AG10803 (cell line): Measurements from ENCODE around the gene CPT1A.

Experiments
- DNase-seq: peaks from one replicate; pipeline ENCODE4 v3.0.0; 2010; ENCODE audit warnings: low read depth
- H3K4me3 ChIP-seq: 2 replicates; pipeline ENCODE4 v1.5.1; 2011; ENCODE audit warnings: mild to moderate bottlenecking, low read length, control low read depth
- TF ChIP-seq, protein P1 (sequence below): conservative IDR thresholded peaks from 2 replicates; pipeline ENCODE4 v1.5.1; 2011; ENCODE audit warnings: mild to moderate bottlenecking, low read length, control low read depth, inconsistent platforms

The CPT1A gene

DNA sequence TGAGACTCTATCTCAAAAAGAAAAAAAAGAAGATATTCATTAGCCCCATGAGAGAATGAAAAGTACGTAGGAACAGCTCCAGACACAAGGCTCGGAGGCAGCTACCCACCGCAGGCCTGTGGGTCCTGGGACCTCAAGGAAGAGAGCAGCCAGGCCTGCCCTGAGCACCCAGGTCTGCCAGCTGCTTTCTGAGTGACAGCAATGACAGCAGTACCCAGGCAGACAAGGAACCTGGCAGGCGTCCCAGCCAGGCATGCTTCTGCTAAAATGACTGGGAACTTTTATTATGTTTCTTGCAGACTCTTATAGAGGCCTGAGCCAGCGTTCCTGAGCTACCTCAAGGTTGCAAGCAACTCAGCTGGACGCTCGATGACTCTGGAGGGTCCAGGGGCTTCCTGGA is 31.6 kb downstream of the CPT1A start:
- no peak for DNase-seq
- no peak overlapping the region for H3K4me3 ChIP-seq
- TF ChIP-seq, protein P1, sequence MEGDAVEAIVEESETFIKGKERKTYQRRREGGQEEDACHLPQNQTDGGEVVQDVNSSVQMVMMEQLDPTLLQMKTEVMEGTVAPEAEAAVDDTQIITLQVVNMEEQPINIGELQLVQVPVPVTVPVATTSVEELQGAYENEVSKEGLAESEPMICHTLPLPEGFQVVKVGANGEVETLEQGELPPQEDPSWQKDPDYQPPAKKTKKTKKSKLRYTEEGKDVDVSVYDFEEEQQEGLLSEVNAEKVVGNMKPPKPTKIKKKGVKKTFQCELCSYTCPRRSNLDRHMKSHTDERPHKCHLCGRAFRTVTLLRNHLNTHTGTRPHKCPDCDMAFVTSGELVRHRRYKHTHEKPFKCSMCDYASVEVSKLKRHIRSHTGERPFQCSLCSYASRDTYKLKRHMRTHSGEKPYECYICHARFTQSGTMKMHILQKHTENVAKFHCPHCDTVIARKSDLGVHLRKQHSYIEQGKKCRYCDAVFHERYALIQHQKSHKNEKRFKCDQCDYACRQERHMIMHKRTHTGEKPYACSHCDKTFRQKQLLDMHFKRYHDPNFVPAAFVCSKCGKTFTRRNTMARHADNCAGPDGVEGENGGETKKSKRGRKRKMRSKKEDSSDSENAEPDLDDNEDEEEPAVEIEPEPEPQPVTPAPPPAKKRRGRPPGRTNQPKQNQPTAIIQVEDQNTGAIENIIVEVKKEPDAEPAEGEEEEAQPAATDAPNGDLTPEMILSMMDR = no peak

DNA sequence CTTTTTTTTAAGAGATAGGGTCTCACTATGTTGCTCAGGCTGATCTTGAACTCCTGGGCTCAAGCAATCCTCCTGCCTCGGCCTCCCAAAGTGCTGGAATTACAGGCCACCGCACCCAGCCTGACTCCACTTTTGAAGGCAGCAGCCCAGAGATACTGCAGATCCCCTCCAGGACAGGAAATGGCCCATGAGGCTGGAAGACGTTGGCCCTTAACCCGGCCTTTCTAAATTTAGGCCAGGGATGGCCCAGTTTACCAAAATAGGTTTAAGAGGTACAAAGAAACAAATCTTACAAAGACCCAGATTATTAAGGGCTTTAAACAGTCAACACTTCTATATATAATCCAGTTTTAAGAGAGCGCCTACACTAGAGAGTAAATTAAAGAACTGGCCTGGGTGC is 32.2 kb downstream of the CPT1A start:
- DNase-seq = no peak
- H3K4me3 ChIP-seq = no peak overlapping the region
- TF ChIP-seq, protein P1 = no peak

DNA sequence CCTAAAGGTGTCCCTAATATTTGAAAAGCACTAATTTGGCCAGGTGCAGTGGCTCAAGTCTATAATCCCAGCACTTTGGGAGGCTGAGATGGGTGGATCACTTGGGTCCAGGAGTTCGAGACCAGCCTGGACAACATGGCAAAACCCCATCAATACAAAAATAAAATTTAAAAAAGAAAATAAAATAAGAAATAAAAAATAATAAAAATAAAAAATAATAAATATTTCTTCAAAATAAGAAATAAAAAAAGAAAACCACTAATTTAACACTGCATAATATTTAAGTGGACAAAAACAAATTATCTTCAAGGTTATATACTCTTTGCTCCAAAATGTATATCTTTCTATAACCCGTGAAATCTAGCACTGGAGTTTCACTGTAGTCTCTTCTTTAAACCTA is 32.9 kb downstream of the CPT1A start:
- TF ChIP-seq, protein P1 = no peak
- no peak overlapping the region for H3K4me3 ChIP-seq
- DNase-seq = no peak

DNA sequence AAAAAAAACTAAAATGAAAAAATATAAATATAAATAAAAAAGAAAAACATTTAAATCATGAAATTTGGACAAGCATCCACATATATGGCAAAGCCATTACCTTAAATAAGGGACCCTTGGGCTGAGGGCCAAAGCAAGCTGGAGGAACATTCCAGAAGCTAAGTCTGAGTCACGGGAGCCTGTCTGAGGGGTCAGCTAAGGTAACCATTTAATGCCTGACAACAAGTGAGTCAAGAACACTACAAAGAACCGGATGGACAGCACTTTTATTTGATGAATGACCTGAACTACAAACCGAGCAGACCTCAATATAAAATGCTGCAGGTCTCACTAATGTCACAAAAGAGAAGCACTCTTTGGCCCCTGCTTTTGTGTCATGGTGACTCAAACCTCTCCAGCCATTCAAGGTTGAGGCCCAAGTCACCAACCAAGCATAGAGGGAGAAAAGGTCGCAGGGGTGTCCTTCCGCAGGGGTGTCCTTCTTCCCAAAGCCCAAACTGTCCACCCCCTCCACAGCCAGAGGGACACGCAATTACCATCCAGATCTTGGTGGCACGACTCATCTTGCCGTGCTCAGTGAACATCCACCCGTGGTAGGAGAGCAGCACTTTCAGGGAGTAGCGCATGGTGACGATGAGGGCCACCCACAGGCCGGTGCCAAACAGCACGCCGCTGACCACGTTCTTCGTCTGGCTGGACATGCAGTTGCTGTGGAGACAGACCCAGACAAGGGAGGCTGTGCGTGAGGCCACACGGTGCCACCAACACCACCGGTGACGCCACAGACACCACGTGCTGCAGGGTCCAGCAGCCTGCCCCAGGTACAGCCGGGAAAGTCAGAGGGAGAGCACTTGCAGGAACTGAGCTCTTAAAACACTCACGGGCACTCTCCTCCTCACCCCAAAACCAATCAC is 34.5 kb downstream of the CPT1A start:
- H3K4me3 ChIP-seq = no peak overlapping the region
- TF ChIP-seq, protein P1 = no peak
- peak; percentile 69 for DNase-seq

DNA sequence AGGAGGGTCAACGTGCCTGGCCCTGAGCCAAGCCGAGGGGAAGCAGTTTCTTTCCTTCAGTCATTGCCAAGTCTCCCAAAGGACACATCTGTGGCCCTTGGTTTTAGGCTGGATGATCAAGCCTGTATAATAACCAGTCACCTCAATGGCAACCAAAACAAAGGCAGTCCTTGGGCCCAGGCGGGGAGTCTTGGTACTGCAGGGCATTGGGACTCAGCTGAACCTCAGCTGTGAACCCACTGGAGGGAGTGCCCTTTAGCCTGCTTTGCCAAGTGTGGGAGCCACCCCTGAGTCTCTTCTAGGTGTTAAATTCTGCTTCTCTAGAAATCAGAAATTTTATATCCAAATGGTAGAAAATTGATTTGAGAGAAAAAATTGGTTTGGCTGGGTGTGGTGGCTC is 36.9 kb downstream of the CPT1A start:
- DNase-seq = no peak
- H3K4me3 ChIP-seq = no peak overlapping the region
- TF ChIP-seq, protein P1 = no peak

DNA sequence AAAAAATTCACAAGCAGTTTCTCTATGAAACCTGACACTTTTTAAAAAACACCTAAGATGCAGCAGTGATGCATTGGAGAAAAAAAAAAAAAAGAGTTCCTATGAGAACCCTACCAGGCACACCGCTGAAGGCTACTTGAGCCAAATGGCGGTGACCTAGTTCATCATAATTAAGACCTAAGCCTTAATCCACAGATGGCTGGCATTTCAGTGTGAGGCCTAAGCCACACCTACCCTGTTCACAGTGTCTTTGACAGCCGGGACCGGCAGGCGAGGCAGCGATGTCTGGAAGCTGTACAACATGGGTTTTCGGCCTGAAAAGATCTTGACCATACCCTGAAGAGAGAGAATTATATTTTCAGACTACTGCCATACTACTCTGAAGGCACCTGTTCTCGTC is 38.0 kb downstream of the CPT1A start:
- TF ChIP-seq, protein P1 = no peak
- no peak for DNase-seq
- H3K4me3 ChIP-seq = no peak overlapping the region

DNA sequence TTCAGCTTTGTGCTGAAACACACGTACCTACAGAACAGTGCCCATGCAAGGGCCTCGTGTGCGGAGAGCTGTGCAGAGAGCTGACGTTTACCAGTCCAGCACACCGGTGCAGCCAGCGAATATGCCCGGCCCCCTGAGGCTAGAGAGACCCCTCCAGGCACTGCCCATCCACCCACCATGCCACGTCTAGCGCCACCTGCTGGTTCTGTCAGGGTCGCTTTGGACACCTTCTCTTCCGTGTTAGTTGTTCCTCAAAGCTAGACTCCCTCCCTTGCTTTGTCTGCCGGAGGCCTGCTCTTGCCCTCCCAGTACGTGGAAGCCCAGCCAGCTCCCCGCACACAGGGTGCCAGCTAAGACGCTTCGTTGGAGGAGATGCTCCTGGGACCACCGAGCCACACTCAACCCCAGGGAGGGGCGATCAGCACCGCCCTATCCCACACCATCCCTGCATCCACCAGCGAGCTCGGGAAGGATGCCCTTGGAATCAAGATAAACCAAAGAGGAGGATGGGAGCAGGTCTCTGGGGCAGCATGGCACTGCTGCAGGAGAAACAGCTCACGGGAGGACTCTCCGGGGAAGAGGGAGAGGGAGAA is 43.4 kb downstream of the CPT1A start:
- TF ChIP-seq, protein P1 = peak; percentile 62
- H3K4me3 ChIP-seq = no peak overlapping the region
- DNase-seq = peak; percentile 6
